Measurements from ENCODE around the gene ARL16.

GRCh38 chr17:81727324-81728031, 43.9 kb upstream of the ARL16 start:
- no peak for TF ChIP-seq EZH2phosphoT487 (IDR thresholded peaks at IDR 0.05; ENCODE audit: unreplicated experiment)
- no peak for TF ChIP-seq CTCF (conservative IDR thresholded peaks at IDR 0.05; ENCODE audit: low read depth in 2 of 2)
- no peak for TF ChIP-seq EZH2 (IDR thresholded peaks at IDR 0.05; ENCODE audit: low read depth, unreplicated experiment)
- no peak for TF ChIP-seq JUNB (IDR thresholded peaks at IDR 0.05; ENCODE audit: unreplicated experiment)
- TF ChIP-seq ZNF114 (CRISPR knock-in tag; IDR thresholded peaks at IDR 0.05) = no peak

Measured in GM23338 (cell line).